DND-41 (cell line): Measurements from ENCODE around the gene IVNS1ABP.

Experiments
- ATAC-seq: fragments of 200-7000 bp; cut with Tn5 transposase; 3 replicates; pipeline ENCODE4 v1.9.1; 2021; ENCODE audit warnings: low read depth; ENCODE audit not compliant: insufficient read depth
- DNase-seq: peaks from one replicate; pipeline ENCODE4 v3.0.0-alpha.2; 2020
- H2AFZ ChIP-seq: 2 replicates; pipeline ENCODE4 v1.6.0; 2012; ENCODE audit warnings: low read depth, low read length
- H3K27ac ChIP-seq: 2 replicates; pipeline ENCODE4 v1.5.1; 2012; ENCODE audit warnings: low read length, inconsistent platforms
- H3K27me3 ChIP-seq: fragments of 200-600 bp; sonication (generic); 2 replicates; pipeline ENCODE4 v1.6.0; 2012; ENCODE audit warnings: low read length, mild to moderate bottlenecking, inconsistent platforms; ENCODE audit not compliant: insufficient read depth, poor library complexity
- H3K36me3 ChIP-seq: 2 replicates; pipeline ENCODE4 v1.5.1; 2012; ENCODE audit warnings: low read length, inconsistent platforms; ENCODE audit not compliant: insufficient read depth
- H3K4me1 ChIP-seq: 2 replicates; pipeline ENCODE4 v1.5.1; 2012; ENCODE audit warnings: mild to moderate bottlenecking, low read length; ENCODE audit not compliant: insufficient read depth
- H3K4me2 ChIP-seq: 2 replicates; pipeline ENCODE4 v1.6.0; 2012; ENCODE audit warnings: mild to moderate bottlenecking, moderate library complexity, low read length, inconsistent platforms; ENCODE audit not compliant: insufficient read depth
- H3K4me3 ChIP-seq, 2 experiments: fragments of 200-600 bp in 1 of 2; shearing (Covaris generic) in 1 of 2; 2 replicates each; pipeline ENCODE4 v1.5.1; 2012 to 2016; ENCODE audit warnings: inconsistent platforms in 2 of 2, low read length in 2 of 2, mild to moderate bottlenecking in 2 of 2, low read depth in 1 of 2, moderate library complexity in 1 of 2
- H3K79me2 ChIP-seq: 2 replicates; pipeline ENCODE4 v1.6.0; 2012; ENCODE audit warnings: low read length, inconsistent platforms; ENCODE audit not compliant: insufficient read depth
- H3K9ac ChIP-seq: 2 replicates; pipeline ENCODE4 v1.6.0; 2012; ENCODE audit warnings: low read depth, mild to moderate bottlenecking, inconsistent platforms, low read length, moderate library complexity
- H3K9me3 ChIP-seq: 2 replicates; pipeline ENCODE4 v1.5.1; 2012; ENCODE audit warnings: low read length, moderate library complexity, mild to moderate bottlenecking, inconsistent platforms; ENCODE audit not compliant: insufficient read depth, severe bottlenecking
- H4K20me1 ChIP-seq: 2 replicates; pipeline ENCODE4 v1.6.0; 2012; ENCODE audit warnings: low read length; ENCODE audit not compliant: insufficient read depth
- CTCF ChIP-seq: IDR thresholded peaks from 2 replicates; pipeline ENCODE4 v1.5.1; 2012; ENCODE audit warnings: borderline replicate concordance, low read length, moderate library complexity, mild to moderate bottlenecking; ENCODE audit not compliant: poor library complexity, severe bottlenecking; ENCODE audit errors: extremely low read depth
- EZH2 ChIP-seq: IDR thresholded peaks from 3 replicates; pipeline ENCODE4 v1.6.1; 2012; ENCODE audit warnings: borderline replicate concordance, low read depth, mild to moderate bottlenecking, moderate library complexity, low read length, inconsistent platforms; ENCODE audit not compliant: severe bottlenecking

The IVNS1ABP gene

GRCh38 chr1:185316163-185317033 is 645 bp downstream of the IVNS1ABP start:
- Histone ChIP-seq H3K4me1 (peaks cover 56% of the 10 kb centered on the region), H3K9me3 (no peaks in the 10 kb centered on the region), H3K9ac (peak overlapping the region; percentile 98), H2AFZ (peak overlapping the region; percentile 92), H3K27ac (peak overlapping the region; percentile 99), H3K79me2 (peaks cover 62% of the 10 kb centered on the region), H3K27me3 (no peaks in the 10 kb centered on the region), H3K4me3 (peak overlapping the region; percentile 74 to 87), H3K4me2 (peak overlapping the region; percentile 91), H3K36me3 (peaks cover 33% of the 10 kb centered on the region), H4K20me1 (peaks cover 46% of the 10 kb centered on the region)
- DNase-seq (peak; percentile 95), ATAC-seq (peak; percentile 76)
- TF ChIP-seq EZH2 (no peak), CTCF (no peak)

- peaks cover 56% of the 10 kb centered on the region for H3K4me1 ChIP-seq
- H3K27ac ChIP-seq, result peak overlapping the region; percentile 99
- peak overlapping the region; percentile 74 to 87 for H3K4me3 ChIP-seq
- no peaks in the 10 kb centered on the region for H3K9me3 ChIP-seq
- H2AFZ ChIP-seq, result peak overlapping the region; percentile 53
- peaks cover 53% of the 10 kb centered on the region for H4K20me1 ChIP-seq
- H3K36me3 ChIP-seq, result peaks cover 42% of the 10 kb centered on the region
- no peak for ATAC-seq
- H3K9ac ChIP-seq, result peak overlapping the region; percentile 98
- DNase-seq, result no peak
- H3K79me2 ChIP-seq, result peaks cover 70% of the 10 kb centered on the region
- H3K27me3 ChIP-seq, result no peaks in the 10 kb centered on the region
- no peak for TF ChIP-seq EZH2
- no peak for TF ChIP-seq CTCF
- H3K4me2 ChIP-seq, result peak overlapping the region; percentile 91
Observed at GRCh38 chr1:185315445-185316071, 1.5 kb downstream of the IVNS1ABP start.

GRCh38 chr1:185314411-185314810 is 2.6 kb downstream of the IVNS1ABP start:
- Histone ChIP-seq H3K9ac (peak overlapping the region; percentile 98), H3K4me1 (peaks cover 56% of the 10 kb centered on the region), H3K79me2 (peaks cover 81% of the 10 kb centered on the region), H3K27ac (peak overlapping the region; percentile 52; the same call in 1 of the 2 replicates), H3K9me3 (no peaks in the 10 kb centered on the region), H3K4me3 (peak overlapping the region; percentile 74 to 87; a peak in 3 of 4 replicates), H3K4me2 (peak overlapping the region; percentile 91), H2AFZ (no peak overlapping the region), H3K27me3 (no peaks in the 10 kb centered on the region), H3K36me3 (peaks cover 53% of the 10 kb centered on the region), H4K20me1 (peaks cover 60% of the 10 kb centered on the region)
- DNase-seq (no peak), ATAC-seq (no peak)
- no peak for TF ChIP-seq CTCF
- no peak for TF ChIP-seq EZH2
